ENCODE data around the gene HS3ST6.

DNA sequence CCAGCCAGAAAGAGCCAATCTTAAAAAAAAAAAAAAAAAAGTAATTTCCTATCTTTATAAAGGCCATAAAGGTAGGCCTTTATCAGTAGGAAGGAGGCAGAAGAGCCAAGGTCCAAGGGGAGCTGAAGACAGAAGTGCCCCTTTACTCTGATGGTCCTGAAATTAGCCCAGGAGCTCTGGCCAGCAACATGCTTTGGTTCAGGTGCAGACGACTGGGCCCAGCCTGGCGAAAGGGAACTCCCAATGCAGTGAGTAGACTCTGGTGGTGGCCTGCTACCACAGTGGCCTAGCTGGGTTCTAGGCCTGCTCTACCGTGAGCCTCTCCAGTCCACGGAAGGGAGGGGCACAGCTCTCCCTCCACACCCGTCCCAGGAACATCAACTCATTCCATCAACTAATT, 23.1 kb downstream of the HS3ST6 start:
- TF ChIP-seq FOXP2 (optimal IDR thresholded peaks at IDR 0.05; ENCODE audit: borderline replicate concordance, extremely low read depth, extremely low read length, insufficient read depth) (no peak), POLR2AphosphoS5 (IDR thresholded peaks at IDR 0.05; ENCODE audit: low read depth, low read length) (no peak), REST (IDR thresholded peaks at IDR 0.05; ENCODE audit: insufficient read depth in 1 of 2, low read depth in 2 of 2, low read length in 2 of 2) (no peak)
